Peyer's patch (tissue), 4 donors: ENCODE results near the gene B3GAT3. TPM values are rescaled to one million over a fixed set of nuclear protein-coding genes. Genes with fewer than 3 reads are reported as not detected.
"Not testable (repeated sequence)": the region's sequence is repeated elsewhere in the genome, so short reads cannot be mapped to it uniquely, and the experiment has no call there.

Experiments used
- DNase-seq, 3 donors: peaks; one replicate each; pipeline ENCODE4 v3.0.0-alpha.2; 2017 to 2019
- H3K27ac ChIP-seq, 4 donors: fragments of 200-600 bp; sonication (generic); one replicate each; pipeline ENCODE4 v1.5.1; 2016 to 2019
- H3K27me3 ChIP-seq, 2 donors: fragments of 200-600 bp; sonication (generic); one replicate each; pipeline ENCODE4 v1.5.1; 2019
- H3K36me3 ChIP-seq, 3 donors: fragments of 200-600 bp; sonication (generic); one replicate each; pipeline ENCODE4 v1.5.1; 2016 to 2019
- H3K4me1 ChIP-seq, 4 donors: fragments of 200-600 bp; sonication (generic); one replicate each; pipeline ENCODE4 v1.5.1; 2016 to 2019
- H3K4me3 ChIP-seq, 4 donors: fragments of 200-600 bp; sonication (generic); 1 replicate in 3 of 4; 2 replicates in 1 of 4; pipeline ENCODE4 v1.5.1; 2016 to 2019; ENCODE audit warnings: mild to moderate bottlenecking in 1 of 4
- H3K9me3 ChIP-seq, 4 donors: fragments of 200-600 bp; sonication (generic); one replicate each; pipeline ENCODE4 v1.5.1; 2016 to 2019; ENCODE audit warnings: mild to moderate bottlenecking in 1 of 4
- CTCF ChIP-seq, 6 experiments: fragments of 450-650 bp in 4 of 6; fragments of 200-600 bp in 2 of 6; sonication (generic) in 1 of 6; IDR thresholded peaks; one replicate each; pipeline ENCODE4 v1.5.1; 2017 to 2019; ENCODE audit warnings: antibody characterized with exemption in 6 of 6, mild to moderate bottlenecking in 3 of 6, moderate library complexity in 1 of 6
- POLR2A ChIP-seq, 2 donors: fragments of 450-650 bp; IDR thresholded peaks; one replicate each; pipeline ENCODE4 v1.5.1; 2017; ENCODE audit warnings: antibody characterized with exemption in 2 of 2, mild to moderate bottlenecking in 2 of 2, moderate library complexity in 2 of 2
- total RNA-seq, 4 donors: library from RNA; depleted of rRNA; stranded (reverse); fragments of >200 nt; gene quantifications; one replicate each; pipeline ENCODE4 v1.1.0, GENCODE V29; 2016

The B3GAT3 gene
- total RNA-seq, 4 donors from 2014 or later: 26.6 to 88.3 (median 38.0) TPM

- H3K4me1 ChIP-seq: no peaks in the 10 kb centered on the region
- H3K27me3 ChIP-seq: no peaks in the 10 kb centered on the region
- H3K9me3 ChIP-seq: no peaks in the 10 kb centered on the region
- H3K27ac ChIP-seq: no peak overlapping the region
- TF ChIP-seq CTCF (IDR thresholded peaks at IDR 0.05): peak in 1 of 6 experiments; percentile 3
- no peak for TF ChIP-seq POLR2A (IDR thresholded peaks at IDR 0.05)
- DNase-seq: no peak
- H3K36me3 ChIP-seq: peaks cover 0 to 76% (median 6%) of the 10 kb centered on the region in 3 donors
- no peak overlapping the region for H3K4me3 ChIP-seq
Observed at GRCh38 chr11:62627713-62628112, 5.9 kb upstream of the B3GAT3 start.

- no peaks in the 10 kb centered on the region for H3K9me3 ChIP-seq
- DNase-seq: no peak
- peaks cover 2 to 15% (median 8%) of the 10 kb centered on the region in 4 donors for H3K4me1 ChIP-seq
- H3K27ac ChIP-seq: peak overlapping the region; percentile 72 to 96 (median 88)
- peaks cover 0 to 28% (median 0%) of the 10 kb centered on the region in 3 donors for H3K36me3 ChIP-seq
- H3K4me3 ChIP-seq: peak overlapping the region in 3 of 4 donors; percentile 57 to 99 (median 80)
- no peaks in the 10 kb centered on the region for H3K27me3 ChIP-seq
- no peak for TF ChIP-seq POLR2A (IDR thresholded peaks at IDR 0.05)
- no peak for TF ChIP-seq CTCF (IDR thresholded peaks at IDR 0.05)
Observed at GRCh38 chr11:62622476-62623089, 797 bp upstream of the B3GAT3 start.

GRCh38 chr11:62621027-62621566 lies 689 bp downstream of the B3GAT3 start:
- Histone ChIP-seq H3K4me3 (peak overlapping the region; percentile 51 to 99 (median 68)), H3K36me3 (peaks cover 0 to 28% (median 0%) of the 10 kb centered on the region in 3 donors), H3K27ac (peak overlapping the region; percentile 72 to 96 (median 88)), H3K9me3 (no peaks in the 10 kb centered on the region), H3K4me1 (peaks cover 2 to 15% (median 8%) of the 10 kb centered on the region in 4 donors), H3K27me3 (no peaks in the 10 kb centered on the region)
- TF ChIP-seq CTCF (IDR thresholded peaks at IDR 0.05) (no peak), POLR2A (IDR thresholded peaks at IDR 0.05) (no peak)
- DNase-seq: no peak

- Histone ChIP-seq H3K4me1 (peaks cover 2 to 25% (median 11%) of the 10 kb centered on the region in 4 donors), H3K36me3 (peaks cover 0 to 24% (median 0%) of the 10 kb centered on the region in 3 donors)
- not testable (repeated sequence) for H3K27me3 ChIP-seq, H3K9me3 ChIP-seq, H3K27ac ChIP-seq, DNase-seq, H3K4me3 ChIP-seq
Observed at GRCh38 chr11:62616957-62617356, 4.8 kb downstream of the B3GAT3 start.

- Histone ChIP-seq H3K9me3 (no peaks in the 10 kb centered on the region), H3K27me3 (no peaks in the 10 kb centered on the region), H3K27ac (no peak overlapping the region)
Observed at GRCh38 chr11:62615521-62615920, 6.3 kb downstream of the B3GAT3 start.

More at GRCh38 chr11:62615521-62615920, 6.3 kb downstream of the B3GAT3 start:
- TF ChIP-seq POLR2A (IDR thresholded peaks at IDR 0.05) (no peak), CTCF (IDR thresholded peaks at IDR 0.05) (no peak)
- Histone ChIP-seq H3K4me3 (no peak overlapping the region), H3K4me1 (peaks cover 3 to 28% (median 14%) of the 10 kb centered on the region in 4 donors), H3K36me3 (peaks cover 0 to 24% (median 0%) of the 10 kb centered on the region in 3 donors)
- DNase-seq: no peak
